Psoas muscle (tissue), 8 donors: Measurements from ENCODE around the gene CACNB1. TPM values are rescaled to one million over a fixed set of nuclear protein-coding genes. Genes with fewer than 3 reads are reported as not detected.

Experiments
- ATAC-seq, 4 donors: fragments of 200-7000 bp; cut with Tn5 transposase; one replicate each; pipeline ENCODE4 v1.9.1; 2020; ENCODE audit warnings: moderate library complexity in 3 of 4, mild to moderate bottlenecking in 2 of 4
- DNase-seq, 2 donors: peaks; one replicate each; pipeline ENCODE4 v3.0.0-alpha.2; 2020
- H3K27ac ChIP-seq: fragments of 200-600 bp; one replicate; pipeline ENCODE4 v1.8.0; 2022
- H3K27me3 ChIP-seq, 3 donors: fragments of 200-600 bp in 1 of 3; one replicate each; pipeline versions ENCODE4 v1.6.1 to v1.8.0; 2013 to 2022; ENCODE audit warnings: low read length in 2 of 3, mild to moderate bottlenecking in 2 of 3, moderate library complexity in 1 of 3; ENCODE audit not compliant: insufficient read depth in 3 of 3
- H3K36me3 ChIP-seq, 2 donors: fragments of 200-600 bp in 1 of 2; one replicate each; pipeline versions ENCODE4 v1.6.1 to v1.8.0; 2013 to 2022; ENCODE audit warnings: low read depth in 1 of 2, mild to moderate bottlenecking in 1 of 2, moderate library complexity in 1 of 2; ENCODE audit not compliant: insufficient read depth in 1 of 2
- H3K4me1 ChIP-seq: fragments of 200-600 bp; one replicate; pipeline ENCODE4 v1.8.0; 2022
- H3K4me3 ChIP-seq: fragments of 200-600 bp; one replicate; pipeline ENCODE4 v1.8.0; 2022; ENCODE audit warnings: mild to moderate bottlenecking
- H3K9me3 ChIP-seq: fragments of 200-600 bp; one replicate; pipeline ENCODE4 v1.8.0; 2022
- WGBS, 3 donors: extraction: QIAGEN DNeasy Blood & Tissue Kit; methylation state at CpG; one replicate each; pipeline versions ENCODE4 v1.1.6 to v1.1.7; 2013; 5-methylcytosine and 5-hydroxymethylcytosine counted together
- intact Hi-C, 2 donors: fragments of 100-400 bp; cut with DNase I; formaldehyde crosslinking; loops; one replicate each; pipeline versions ENCODE4 v1.11.0 to v1.14.2; 2022
- long read RNA-seq, 2 donors: library from polyadenylated mRNA; unstranded; transcript quantifications; one replicate each; pipeline ENCODE4 v2.0.0, GENCODE V29; 2021
- polyA plus RNA-seq, 3 donors: library from polyadenylated mRNA; stranded (reverse); fragments of 200-250 nt; gene quantifications; one replicate each; pipeline ENCODE4 v1.2.3, GENCODE V29; 2013
- total RNA-seq, 4 donors: library from RNA; stranded (reverse); fragmentation: NEBNext Ultra II Directional in 2 of 4; extraction: Animal tissue kit (Norgen Biotek cat#: 25700) in 2 of 4; gene quantifications; one replicate each; pipeline versions ENCODE4 v1.2.1 to v1.2.4, GENCODE V29; 2021 to 2023
- TF ChIP-seq, protein P1 (sequence below): fragments of 200-600 bp; IDR thresholded peaks from one replicate; pipeline ENCODE4 v1.8.0; 2022; ENCODE audit warnings: antibody characterized with exemption
- donor health status: healthy with polysubstance abuse.
- donor health status: DM: no; HTN: no; CAD: no; lungs with moderate emphysema.
- donor health status: Bipolar disorder and iron deficiency.
- donor health status: healthy.
- donor health status: DM: yes; HTN: yes; CAD: no.
- donor health status: DM: no; HTN: no; CAD: no.
- donor health status: DM: no; HTN: no; CAD: no.
- donor health status: DM: yes; HTN: yes; CAD: no.

Gene CACNB1
- total RNA-seq (100 to 1,000 TPM; 209 to 274 (median 226) TPM), polyA plus RNA-seq (100 to 1,000 TPM in 2 of 3 donors, 10 to 100 TPM in 1; 88.2 to 196 (median 149) TPM)
- long read RNA-seq, donor 1, transcript CACNB1-201 (13 exons, 1,889 nt), result major isoform, 161 of 231 reads
- long read RNA-seq, donor 1, partial matches to known transcripts, result 16 of 231 reads
- long read RNA-seq, donor 1, other reads (novel, unspliced or antisense), result 52 of 231 reads
- long read RNA-seq, donor 2, transcript CACNB1-201 (13 exons, 1,889 nt), result major isoform, 473 of 655 reads
- long read RNA-seq, donor 2, partial matches to known transcripts, result 113 of 655 reads
- long read RNA-seq, donor 2, other reads (novel, unspliced or antisense), result 67 of 655 reads

DNA sequence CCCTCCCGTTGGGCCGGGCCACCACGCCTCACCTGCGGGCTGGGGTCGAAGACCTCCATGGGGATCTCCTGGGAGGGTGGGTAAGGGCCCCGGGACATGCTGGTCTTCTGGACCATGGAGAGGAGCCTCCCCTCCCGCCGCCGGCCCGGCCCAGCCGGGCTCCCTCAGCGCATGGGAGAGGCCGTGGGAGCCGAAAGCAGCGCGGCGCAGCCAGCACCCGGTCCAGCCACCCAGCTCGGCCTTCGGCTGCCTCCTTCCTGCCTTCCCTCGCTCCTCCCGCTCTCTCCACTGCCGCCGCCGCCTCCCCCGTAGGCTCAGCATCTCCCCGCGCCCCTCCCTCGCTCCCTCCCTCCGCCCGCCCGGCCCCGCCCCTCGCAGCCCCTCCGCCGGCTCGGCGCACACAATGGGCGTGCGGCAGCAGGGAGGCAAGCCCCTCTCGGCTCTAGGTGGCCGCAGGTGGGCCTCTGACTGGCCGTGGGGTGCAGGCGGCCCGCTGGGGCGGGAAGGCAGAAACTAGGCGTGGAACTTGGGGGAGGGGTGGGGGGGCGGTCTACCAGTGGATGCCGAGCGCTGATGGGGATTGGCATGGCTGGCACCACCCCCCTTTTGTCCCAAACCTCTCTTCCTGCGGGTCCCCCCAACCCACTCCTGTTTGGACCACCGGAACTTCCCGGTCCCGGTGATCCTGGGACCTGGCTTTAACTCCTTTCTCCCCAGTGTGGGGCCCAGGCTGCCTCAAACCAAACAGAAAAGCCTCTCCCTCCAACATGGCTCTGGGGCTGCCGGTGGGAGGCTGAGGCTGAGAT is at the start of gene CACNB1:
Gene CACNB1 (minus strand): TSS at position 290 of the 806 bp plus-strand sequence. CDS start 174 bp downstream, at position 116.
- H3K27me3 ChIP-seq, result no peaks in the 10 kb centered on the region
- DNase-seq (peak; percentile 83 to 85), ATAC-seq (peak; percentile 9 to 20 (median 14))
- no peaks in the 10 kb centered on the region for H3K9me3 ChIP-seq
- H3K36me3 ChIP-seq, result peaks cover 3 to 24% of the 10 kb centered on the region in 2 donors
- peak within 1 kb of the TSS; percentile 97 for H3K27ac ChIP-seq
- 2 to 4% (median 2%) methylated on average over 23 to 55 of the region's 55 CpGs for WGBS, 3 donors
- H3K4me1 ChIP-seq, result peaks cover 44% of the 10 kb centered on the region
- TF ChIP-seq, protein P1, sequence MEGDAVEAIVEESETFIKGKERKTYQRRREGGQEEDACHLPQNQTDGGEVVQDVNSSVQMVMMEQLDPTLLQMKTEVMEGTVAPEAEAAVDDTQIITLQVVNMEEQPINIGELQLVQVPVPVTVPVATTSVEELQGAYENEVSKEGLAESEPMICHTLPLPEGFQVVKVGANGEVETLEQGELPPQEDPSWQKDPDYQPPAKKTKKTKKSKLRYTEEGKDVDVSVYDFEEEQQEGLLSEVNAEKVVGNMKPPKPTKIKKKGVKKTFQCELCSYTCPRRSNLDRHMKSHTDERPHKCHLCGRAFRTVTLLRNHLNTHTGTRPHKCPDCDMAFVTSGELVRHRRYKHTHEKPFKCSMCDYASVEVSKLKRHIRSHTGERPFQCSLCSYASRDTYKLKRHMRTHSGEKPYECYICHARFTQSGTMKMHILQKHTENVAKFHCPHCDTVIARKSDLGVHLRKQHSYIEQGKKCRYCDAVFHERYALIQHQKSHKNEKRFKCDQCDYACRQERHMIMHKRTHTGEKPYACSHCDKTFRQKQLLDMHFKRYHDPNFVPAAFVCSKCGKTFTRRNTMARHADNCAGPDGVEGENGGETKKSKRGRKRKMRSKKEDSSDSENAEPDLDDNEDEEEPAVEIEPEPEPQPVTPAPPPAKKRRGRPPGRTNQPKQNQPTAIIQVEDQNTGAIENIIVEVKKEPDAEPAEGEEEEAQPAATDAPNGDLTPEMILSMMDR, result no peak
- peak within 1 kb of the TSS; percentile 90 for H3K4me3 ChIP-seq
- intact Hi-C loops, result no loop called here

DNA sequence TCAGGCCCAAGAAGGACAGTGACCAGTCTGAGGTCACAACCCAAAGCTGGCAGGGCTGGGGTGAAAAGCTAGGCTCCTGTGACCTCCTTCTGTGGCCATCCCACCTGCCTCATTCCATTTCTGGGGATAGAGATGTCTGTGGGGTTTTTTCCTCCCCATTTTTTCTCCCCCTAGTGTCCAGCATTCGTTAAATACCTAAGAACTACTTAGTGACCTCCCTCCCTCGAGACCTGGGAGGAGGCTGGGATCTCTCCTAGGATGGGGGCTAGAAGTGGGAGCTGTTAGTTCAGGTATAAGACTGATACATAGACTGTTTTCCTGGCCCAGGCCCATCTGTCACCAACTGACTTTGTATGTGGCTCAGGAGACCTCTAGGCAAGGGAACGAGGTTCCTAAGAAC is 48.8 kb upstream of the CACNB1 start:
- Histone ChIP-seq H3K9me3 (no peaks in the 10 kb centered on the region), H3K27me3 (no peaks in the 10 kb centered on the region), H3K4me3 (no peak overlapping the region), H3K27ac (no peak overlapping the region), H3K4me1 (peaks cover 4% of the 10 kb centered on the region), H3K36me3 (no peaks in the 10 kb centered on the region)
- 34 to 55% (median 40%) methylated on average over 3 of the region's 3 CpGs for whole genome bisulfite sequencing, 3 donors
- DNase-seq (no peak), ATAC-seq (no peak)
- intact Hi-C loops, result no loop called here
- TF ChIP-seq, protein P1, result no peak

DNA sequence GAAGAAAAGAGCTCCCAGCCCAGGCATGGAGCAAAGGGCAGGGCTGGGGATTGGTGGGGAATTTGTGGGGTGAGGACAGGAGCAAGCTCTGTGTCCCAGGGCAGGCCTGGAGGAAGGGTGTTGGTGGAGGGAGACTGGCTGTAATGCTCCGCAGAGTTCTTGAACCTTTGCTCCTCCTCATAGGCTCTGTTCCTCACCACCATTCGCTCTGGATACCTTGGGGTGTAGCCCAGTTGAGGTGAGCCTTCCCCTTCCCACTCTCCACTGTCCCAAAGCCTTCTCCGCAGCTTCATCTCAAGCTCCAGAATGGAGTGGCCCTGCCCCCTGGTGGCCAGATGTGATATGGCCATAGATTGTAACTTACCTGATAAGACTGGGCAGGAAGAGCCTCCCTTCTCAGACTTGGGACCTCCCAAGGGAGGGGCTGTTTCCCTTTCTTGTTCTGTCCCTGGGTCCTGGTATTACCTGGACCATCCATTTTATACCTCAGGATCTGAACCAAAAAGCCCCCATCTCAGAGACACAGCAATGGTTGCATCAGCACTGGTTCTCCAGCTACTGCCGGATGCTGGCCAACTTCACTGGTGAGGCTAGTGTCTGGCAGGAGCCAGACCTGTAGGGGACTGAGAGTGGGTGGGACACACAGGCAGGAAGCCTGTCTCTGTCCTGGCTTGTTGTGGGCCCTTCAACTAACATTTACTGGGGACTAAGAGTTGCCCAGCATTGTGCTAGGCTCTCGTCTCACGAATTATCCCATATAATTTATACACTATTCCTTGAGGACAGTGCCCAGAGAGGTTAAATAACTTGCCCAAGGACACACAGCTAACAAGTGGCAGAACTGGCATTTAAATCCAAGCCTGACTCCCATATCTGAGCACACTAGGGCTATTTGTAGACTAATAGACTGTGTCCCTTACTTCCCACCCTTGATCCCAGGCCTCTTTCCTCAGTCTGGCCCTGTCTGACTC is 47.4 kb upstream of the CACNB1 start:
- ATAC-seq (peak; percentile 87 to 95 (median 94)), DNase-seq (peak; percentile 84 to 90)
- H3K27me3 ChIP-seq, result no peaks in the 10 kb centered on the region
- 38 to 40% (median 39%) methylated on average over 6 of the region's 6 CpGs for WGBS, 3 donors
- no peak overlapping the region for H3K4me3 ChIP-seq
- H3K4me1 ChIP-seq, result peaks cover 4% of the 10 kb centered on the region
- no peak overlapping the region for H3K27ac ChIP-seq
- intact Hi-C loops, result loop anchor here (1.0 to 5.0 kb wide), 5 partner anchors 37 to 263 kb away; no protein-coding TSS in a partner anchor
- H3K9me3 ChIP-seq, result no peaks in the 10 kb centered on the region
- H3K36me3 ChIP-seq, result no peaks in the 10 kb centered on the region
- TF ChIP-seq, protein P1, result peak; percentile 98

DNA sequence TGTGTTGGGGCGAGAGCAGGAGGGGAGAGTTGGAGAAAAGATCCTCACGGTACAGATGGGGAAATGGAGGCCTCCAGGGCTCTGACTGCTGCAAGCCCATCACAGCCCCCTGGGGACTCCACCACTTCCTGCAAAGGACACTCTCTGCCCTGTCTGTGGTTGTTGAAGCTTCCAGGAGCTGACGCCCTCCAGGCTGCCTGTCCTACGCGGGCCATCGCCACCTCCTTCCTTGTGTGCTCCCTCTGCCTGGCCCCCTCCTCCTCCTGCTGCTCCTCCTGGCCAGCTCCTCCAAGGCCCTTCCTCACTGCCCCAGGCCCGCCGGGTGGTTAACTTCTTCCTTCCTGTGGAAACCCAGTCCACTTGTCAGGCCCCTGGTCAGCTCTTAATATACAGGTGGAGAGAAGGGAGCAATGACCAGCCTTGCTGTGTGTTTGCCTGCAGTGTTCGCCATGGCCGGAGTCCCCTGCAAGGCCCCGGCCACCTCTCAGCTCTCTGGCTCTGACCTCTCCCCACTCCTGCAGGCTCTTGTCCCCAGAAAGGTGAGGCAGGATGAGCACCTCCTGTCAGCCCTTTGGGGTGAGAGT is 46.6 kb upstream of the CACNB1 start:
- DNase-seq (no peak), ATAC-seq (peak in 2 of 4 donors; percentile 2 to 15)
- 43 to 56% (median 55%) methylated on average over 11 of the region's 11 CpGs for WGBS, 3 donors
- no peak overlapping the region for H3K27ac ChIP-seq
- no peaks in the 10 kb centered on the region for H3K27me3 ChIP-seq
- intact Hi-C loops, result loop anchor here (1.0 to 5.0 kb wide), 5 partner anchors 36 to 262 kb away; no protein-coding TSS in a partner anchor
- peaks cover 4% of the 10 kb centered on the region for H3K4me1 ChIP-seq
- no peaks in the 10 kb centered on the region for H3K36me3 ChIP-seq
- no peak overlapping the region for H3K4me3 ChIP-seq
- TF ChIP-seq, protein P1, result no peak
- no peaks in the 10 kb centered on the region for H3K9me3 ChIP-seq
